BJ (cell line): ENCODE results near the gene TOM1L2. TPM values are rescaled to one million over a fixed set of nuclear protein-coding genes. Genes with fewer than 3 reads are reported as not detected.

Experiments
- CTCF ChIA-PET: fragments of 350-600 bp; formaldehyde crosslinking; extraction: SDS; loops from one replicate; lab custom pipeline; 2021; ENCODE audit warnings: antibody characterized with exemption, inconsistent platforms; lab: Yijun Ruan, JAX
- POLR2A ChIA-PET: fragments of 300-600 bp; sonication (Branson Sonifier 250); formaldehyde crosslinking; extraction: SDS; loops from one replicate; lab custom pipeline; 2021; ENCODE audit warnings: antibody characterized with exemption; lab: Charles Lee
- DNase-seq: peaks from one replicate; pipeline ENCODE4 v3.0.0-alpha.2; 2011; ENCODE audit warnings: low read depth
- H3K27me3 ChIP-seq: 2 replicates; pipeline ENCODE4 v1.6.0; 2011; ENCODE audit warnings: low read length; ENCODE audit not compliant: control insufficient read depth, insufficient read depth
- H3K36me3 ChIP-seq: 2 replicates; pipeline ENCODE4 v1.5.1; 2011; ENCODE audit warnings: low read length; ENCODE audit not compliant: control insufficient read depth, insufficient read depth
- H3K4me3 ChIP-seq: 2 replicates; pipeline ENCODE4 v1.5.1; 2011; ENCODE audit warnings: low read depth, mild to moderate bottlenecking, control low read depth, low read length
- polyA plus RNA-seq: library from polyadenylated mRNA; depleted of rRNA; stranded (reverse); fragments of >200 nt; gene quantifications from 2 replicates; pipeline ENCODE4 v1.2.3, GENCODE V29; 2011
- TF ChIP-seq, protein P1 (sequence below): IDR thresholded peaks from 2 replicates; pipeline ENCODE4 v1.5.1; 2011; ENCODE audit warnings: low read depth, mild to moderate bottlenecking, control low read depth, inconsistent platforms, low read length, moderate library complexity; ENCODE audit not compliant: insufficient read depth

The TOM1L2 gene
- polyA plus RNA-seq, 1 experiment: 39.6 TPM

DNA sequence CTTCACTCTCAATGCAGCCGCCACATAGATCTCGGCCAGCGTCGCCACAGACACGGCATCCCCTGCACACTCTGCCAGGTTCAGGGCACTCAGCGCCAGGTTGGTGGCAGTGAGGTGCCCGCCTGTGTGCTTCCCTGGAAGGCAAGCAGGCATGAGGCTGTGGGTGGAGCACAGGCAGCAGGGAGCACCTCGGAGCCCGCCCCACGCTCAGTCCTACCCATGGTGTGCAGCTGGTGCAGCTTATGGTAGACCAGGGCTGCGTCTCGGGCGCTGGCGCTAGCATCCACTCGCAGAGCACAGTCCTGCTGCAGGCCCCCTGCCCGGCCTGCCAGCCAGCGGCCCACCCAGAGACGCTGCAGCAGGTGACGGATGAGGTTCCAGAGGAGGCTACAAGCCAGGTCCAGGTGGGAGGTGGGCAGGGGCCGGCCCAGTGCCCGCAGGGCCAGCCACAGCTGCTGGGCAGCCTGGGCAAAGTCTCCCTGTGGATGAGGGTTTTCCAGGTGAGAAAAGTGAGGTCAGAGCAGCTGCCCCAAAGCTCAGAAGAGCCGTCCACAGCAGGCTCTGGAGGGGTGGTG, 155.9 kb downstream of the TOM1L2 start:
- CTCF ChIA-PET: interaction anchor here (0.6 to 2.5 kb wide), 2 partner anchors 34 to 44 kb away, joined by 3 to 10 read pairs; no protein-coding TSS in a partner anchor
- TF ChIP-seq, protein P1, sequence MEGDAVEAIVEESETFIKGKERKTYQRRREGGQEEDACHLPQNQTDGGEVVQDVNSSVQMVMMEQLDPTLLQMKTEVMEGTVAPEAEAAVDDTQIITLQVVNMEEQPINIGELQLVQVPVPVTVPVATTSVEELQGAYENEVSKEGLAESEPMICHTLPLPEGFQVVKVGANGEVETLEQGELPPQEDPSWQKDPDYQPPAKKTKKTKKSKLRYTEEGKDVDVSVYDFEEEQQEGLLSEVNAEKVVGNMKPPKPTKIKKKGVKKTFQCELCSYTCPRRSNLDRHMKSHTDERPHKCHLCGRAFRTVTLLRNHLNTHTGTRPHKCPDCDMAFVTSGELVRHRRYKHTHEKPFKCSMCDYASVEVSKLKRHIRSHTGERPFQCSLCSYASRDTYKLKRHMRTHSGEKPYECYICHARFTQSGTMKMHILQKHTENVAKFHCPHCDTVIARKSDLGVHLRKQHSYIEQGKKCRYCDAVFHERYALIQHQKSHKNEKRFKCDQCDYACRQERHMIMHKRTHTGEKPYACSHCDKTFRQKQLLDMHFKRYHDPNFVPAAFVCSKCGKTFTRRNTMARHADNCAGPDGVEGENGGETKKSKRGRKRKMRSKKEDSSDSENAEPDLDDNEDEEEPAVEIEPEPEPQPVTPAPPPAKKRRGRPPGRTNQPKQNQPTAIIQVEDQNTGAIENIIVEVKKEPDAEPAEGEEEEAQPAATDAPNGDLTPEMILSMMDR: no peak
- POLR2A ChIA-PET: no interaction called here
- Histone ChIP-seq H3K27me3 (no peaks in the 10 kb centered on the region), H3K4me3 (no peak overlapping the region), H3K36me3 (peaks cover 53% of the 10 kb centered on the region)
- DNase-seq: no peak

DNA sequence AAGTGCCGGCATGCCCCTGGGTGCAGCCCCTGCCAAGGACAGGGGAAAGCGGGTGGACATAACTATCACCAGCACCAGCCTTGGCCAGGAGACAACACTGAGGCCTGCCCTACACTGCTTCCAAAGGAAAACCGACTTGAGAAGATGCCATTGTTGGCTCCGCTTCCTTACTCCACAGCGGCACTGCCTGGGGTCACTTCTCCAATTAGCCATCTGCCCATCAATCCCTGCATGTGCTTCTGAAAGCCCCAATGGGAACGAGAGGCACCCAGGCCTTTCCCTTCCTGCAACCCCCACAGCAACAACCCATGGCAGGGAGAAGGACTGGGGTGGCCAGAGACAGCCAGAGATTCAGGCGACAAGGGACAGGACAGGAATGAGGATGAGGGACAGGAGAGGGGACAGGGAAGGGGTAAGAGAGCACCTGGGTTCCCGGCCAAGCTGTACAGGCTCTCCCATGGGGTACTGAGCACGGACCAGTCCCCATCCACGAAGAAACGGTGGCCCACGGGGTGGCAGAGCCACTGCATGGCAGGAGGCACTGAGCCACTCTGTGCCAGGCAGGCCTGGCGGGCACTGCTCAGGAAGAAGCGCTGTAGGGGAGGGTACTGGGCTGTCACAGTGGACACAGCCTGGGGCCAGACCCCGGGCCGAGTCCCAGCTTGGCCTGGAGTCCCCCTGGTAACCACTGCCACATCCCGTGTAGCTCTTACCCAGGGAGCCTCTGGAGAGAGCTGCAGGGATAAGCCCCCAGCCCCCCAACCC, 156.6 kb downstream of the TOM1L2 start:
- no peak for DNase-seq
- ChIA-PET CTCF (interaction anchor here (0.8 to 6.9 kb wide), 5 partner anchors 9 to 135 kb away, joined by 3 to 78 read pairs (median 10); no protein-coding TSS in a partner anchor), POLR2A (no interaction called here)
- H3K36me3 ChIP-seq: peaks cover 53% of the 10 kb centered on the region
- H3K27me3 ChIP-seq: no peaks in the 10 kb centered on the region
- TF ChIP-seq, protein P1: no peak
- no peak overlapping the region for H3K4me3 ChIP-seq

DNA sequence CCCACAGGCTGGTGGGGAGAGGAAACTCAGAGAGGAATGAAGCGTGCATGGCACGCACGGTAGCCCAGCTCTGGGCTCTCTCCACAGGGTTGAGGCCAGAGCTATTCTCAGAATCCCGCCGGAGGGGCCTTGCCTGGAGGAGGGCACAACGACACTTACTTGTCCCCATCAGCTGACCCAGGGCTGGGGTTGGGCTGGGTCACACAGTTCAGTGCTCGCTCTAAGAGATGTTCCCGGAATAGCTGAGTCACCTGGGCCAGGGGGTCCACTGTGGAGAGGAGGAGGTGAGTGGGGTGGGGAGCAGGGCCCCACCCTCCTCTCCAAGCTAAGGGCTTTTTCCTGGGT, 157.2 kb downstream of the TOM1L2 start:
- DNase-seq: no peak
- ChIA-PET POLR2A (no interaction called here), CTCF (interaction anchor here (0.8 to 6.9 kb wide), 5 partner anchors 8 to 135 kb away, joined by 3 to 78 read pairs (median 10); no protein-coding TSS in a partner anchor)
- Histone ChIP-seq H3K36me3 (peaks cover 49% of the 10 kb centered on the region), H3K4me3 (no peak overlapping the region), H3K27me3 (no peaks in the 10 kb centered on the region)
- TF ChIP-seq, protein P1: no peak

DNA sequence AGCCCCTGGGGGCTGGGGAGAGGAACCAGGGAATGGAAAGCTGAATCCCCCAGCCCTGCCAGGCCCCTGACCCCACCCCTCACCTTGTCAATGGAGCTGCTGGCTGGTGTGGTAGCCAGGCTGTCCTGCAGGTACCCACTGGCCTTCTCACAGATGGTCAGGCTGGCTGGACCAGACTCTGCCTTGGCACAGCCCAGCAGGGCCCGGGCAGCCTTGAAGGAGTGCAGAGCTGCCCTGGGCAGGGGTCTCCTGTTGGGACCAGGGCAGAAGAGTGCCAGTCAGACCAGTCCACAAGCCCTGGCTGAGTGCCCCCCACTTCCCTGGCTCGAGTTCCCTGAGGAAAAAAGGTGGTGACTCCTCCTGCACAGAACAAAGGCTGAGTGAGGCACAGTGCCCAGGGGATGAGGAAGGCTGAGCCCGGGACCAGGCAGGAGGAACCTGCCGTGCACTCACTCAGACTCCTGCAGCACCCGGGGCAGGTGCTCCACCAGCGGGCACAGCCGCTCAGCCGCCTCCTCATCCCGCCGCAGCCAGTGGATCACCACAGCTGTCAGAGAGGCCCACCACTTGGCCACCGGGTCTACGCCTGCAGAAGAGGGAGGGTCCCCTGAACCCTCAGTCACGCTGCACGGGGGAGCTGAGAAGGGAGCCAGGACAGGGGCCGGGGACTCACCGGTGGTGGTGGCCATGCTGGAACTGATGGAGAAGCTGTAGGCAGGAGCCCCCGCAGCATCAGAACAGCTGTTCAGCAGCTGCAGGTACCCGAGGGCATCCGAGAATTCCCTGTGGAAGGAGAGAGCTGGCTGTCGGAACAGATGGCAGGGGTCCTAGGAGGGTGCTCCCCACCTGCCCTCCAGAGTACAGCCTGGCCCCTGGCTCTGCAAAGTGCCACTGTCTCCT, 157.8 kb downstream of the TOM1L2 start:
- peaks cover 47% of the 10 kb centered on the region for H3K36me3 ChIP-seq
- H3K27me3 ChIP-seq: no peaks in the 10 kb centered on the region
- CTCF ChIA-PET: interaction anchor here (0.8 to 6.9 kb wide), 5 partner anchors 8 to 134 kb away, joined by 3 to 78 read pairs (median 10); no protein-coding TSS in a partner anchor
- POLR2A ChIA-PET: no interaction called here
- DNase-seq: no peak
- TF ChIP-seq, protein P1: no peak
- no peak overlapping the region for H3K4me3 ChIP-seq
